Measurements from ENCODE around the gene CDH23. TPM values are rescaled to one million over a fixed set of nuclear protein-coding genes. Genes with fewer than 3 reads are reported as not detected.

CDH23 gene
- total and polyA plus RNA-seq, 9 of the 15 experiments (the other 6 are each of a cell fraction or from before 2014, with no cell fraction given): 0.18 to 1.2 (median 0.47) TPM

- TF ChIP-seq, protein P1, sequence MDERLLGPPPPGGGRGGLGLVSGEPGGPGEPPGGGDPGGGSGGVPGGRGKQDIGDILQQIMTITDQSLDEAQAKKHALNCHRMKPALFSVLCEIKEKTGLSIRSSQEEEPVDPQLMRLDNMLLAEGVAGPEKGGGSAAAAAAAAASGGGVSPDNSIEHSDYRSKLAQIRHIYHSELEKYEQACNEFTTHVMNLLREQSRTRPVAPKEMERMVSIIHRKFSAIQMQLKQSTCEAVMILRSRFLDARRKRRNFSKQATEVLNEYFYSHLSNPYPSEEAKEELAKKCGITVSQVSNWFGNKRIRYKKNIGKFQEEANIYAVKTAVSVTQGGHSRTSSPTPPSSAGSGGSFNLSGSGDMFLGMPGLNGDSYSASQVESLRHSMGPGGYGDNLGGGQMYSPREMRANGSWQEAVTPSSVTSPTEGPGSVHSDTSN (CRISPR knock-in tag; IDR thresholded peaks at IDR 0.05; ENCODE audit: low read depth): no peak
- TF ChIP-seq, protein P1 (tag; conservative IDR thresholded peaks at IDR 0.05; ENCODE audit: low read depth): peak; percentile 88
- TF ChIP-seq ARNT (IDR thresholded peaks at IDR 0.05) (no peak), ZNF707 (CRISPR knock-in tag; conservative IDR thresholded peaks at IDR 0.05) (no peak), GABPB1 (CRISPR knock-in tag; IDR thresholded peaks at IDR 0.05) (no peak), MAFF (IDR thresholded peaks at IDR 0.05; ENCODE audit: low read length) (no peak)
- TF ChIP-seq, protein P2, sequence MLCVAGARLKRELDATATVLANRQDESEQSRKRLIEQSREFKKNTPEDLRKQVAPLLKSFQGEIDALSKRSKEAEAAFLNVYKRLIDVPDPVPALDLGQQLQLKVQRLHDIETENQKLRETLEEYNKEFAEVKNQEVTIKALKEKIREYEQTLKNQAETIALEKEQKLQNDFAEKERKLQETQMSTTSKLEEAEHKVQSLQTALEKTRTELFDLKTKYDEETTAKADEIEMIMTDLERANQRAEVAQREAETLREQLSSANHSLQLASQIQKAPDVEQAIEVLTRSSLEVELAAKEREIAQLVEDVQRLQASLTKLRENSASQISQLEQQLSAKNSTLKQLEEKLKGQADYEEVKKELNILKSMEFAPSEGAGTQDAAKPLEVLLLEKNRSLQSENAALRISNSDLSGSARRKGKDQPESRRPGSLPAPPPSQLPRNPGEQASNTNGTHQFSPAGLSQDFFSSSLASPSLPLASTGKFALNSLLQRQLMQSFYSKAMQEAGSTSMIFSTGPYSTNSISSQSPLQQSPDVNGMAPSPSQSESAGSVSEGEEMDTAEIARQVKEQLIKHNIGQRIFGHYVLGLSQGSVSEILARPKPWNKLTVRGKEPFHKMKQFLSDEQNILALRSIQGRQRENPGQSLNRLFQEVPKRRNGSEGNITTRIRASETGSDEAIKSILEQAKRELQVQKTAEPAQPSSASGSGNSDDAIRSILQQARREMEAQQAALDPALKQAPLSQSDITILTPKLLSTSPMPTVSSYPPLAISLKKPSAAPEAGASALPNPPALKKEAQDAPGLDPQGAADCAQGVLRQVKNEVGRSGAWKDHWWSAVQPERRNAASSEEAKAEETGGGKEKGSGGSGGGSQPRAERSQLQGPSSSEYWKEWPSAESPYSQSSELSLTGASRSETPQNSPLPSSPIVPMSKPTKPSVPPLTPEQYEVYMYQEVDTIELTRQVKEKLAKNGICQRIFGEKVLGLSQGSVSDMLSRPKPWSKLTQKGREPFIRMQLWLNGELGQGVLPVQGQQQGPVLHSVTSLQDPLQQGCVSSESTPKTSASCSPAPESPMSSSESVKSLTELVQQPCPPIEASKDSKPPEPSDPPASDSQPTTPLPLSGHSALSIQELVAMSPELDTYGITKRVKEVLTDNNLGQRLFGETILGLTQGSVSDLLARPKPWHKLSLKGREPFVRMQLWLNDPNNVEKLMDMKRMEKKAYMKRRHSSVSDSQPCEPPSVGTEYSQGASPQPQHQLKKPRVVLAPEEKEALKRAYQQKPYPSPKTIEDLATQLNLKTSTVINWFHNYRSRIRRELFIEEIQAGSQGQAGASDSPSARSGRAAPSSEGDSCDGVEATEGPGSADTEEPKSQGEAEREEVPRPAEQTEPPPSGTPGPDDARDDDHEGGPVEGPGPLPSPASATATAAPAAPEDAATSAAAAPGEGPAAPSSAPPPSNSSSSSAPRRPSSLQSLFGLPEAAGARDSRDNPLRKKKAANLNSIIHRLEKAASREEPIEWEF (CRISPR knock-in tag; IDR thresholded peaks at IDR 0.05): no peak
- TF ChIP-seq, protein P3, sequence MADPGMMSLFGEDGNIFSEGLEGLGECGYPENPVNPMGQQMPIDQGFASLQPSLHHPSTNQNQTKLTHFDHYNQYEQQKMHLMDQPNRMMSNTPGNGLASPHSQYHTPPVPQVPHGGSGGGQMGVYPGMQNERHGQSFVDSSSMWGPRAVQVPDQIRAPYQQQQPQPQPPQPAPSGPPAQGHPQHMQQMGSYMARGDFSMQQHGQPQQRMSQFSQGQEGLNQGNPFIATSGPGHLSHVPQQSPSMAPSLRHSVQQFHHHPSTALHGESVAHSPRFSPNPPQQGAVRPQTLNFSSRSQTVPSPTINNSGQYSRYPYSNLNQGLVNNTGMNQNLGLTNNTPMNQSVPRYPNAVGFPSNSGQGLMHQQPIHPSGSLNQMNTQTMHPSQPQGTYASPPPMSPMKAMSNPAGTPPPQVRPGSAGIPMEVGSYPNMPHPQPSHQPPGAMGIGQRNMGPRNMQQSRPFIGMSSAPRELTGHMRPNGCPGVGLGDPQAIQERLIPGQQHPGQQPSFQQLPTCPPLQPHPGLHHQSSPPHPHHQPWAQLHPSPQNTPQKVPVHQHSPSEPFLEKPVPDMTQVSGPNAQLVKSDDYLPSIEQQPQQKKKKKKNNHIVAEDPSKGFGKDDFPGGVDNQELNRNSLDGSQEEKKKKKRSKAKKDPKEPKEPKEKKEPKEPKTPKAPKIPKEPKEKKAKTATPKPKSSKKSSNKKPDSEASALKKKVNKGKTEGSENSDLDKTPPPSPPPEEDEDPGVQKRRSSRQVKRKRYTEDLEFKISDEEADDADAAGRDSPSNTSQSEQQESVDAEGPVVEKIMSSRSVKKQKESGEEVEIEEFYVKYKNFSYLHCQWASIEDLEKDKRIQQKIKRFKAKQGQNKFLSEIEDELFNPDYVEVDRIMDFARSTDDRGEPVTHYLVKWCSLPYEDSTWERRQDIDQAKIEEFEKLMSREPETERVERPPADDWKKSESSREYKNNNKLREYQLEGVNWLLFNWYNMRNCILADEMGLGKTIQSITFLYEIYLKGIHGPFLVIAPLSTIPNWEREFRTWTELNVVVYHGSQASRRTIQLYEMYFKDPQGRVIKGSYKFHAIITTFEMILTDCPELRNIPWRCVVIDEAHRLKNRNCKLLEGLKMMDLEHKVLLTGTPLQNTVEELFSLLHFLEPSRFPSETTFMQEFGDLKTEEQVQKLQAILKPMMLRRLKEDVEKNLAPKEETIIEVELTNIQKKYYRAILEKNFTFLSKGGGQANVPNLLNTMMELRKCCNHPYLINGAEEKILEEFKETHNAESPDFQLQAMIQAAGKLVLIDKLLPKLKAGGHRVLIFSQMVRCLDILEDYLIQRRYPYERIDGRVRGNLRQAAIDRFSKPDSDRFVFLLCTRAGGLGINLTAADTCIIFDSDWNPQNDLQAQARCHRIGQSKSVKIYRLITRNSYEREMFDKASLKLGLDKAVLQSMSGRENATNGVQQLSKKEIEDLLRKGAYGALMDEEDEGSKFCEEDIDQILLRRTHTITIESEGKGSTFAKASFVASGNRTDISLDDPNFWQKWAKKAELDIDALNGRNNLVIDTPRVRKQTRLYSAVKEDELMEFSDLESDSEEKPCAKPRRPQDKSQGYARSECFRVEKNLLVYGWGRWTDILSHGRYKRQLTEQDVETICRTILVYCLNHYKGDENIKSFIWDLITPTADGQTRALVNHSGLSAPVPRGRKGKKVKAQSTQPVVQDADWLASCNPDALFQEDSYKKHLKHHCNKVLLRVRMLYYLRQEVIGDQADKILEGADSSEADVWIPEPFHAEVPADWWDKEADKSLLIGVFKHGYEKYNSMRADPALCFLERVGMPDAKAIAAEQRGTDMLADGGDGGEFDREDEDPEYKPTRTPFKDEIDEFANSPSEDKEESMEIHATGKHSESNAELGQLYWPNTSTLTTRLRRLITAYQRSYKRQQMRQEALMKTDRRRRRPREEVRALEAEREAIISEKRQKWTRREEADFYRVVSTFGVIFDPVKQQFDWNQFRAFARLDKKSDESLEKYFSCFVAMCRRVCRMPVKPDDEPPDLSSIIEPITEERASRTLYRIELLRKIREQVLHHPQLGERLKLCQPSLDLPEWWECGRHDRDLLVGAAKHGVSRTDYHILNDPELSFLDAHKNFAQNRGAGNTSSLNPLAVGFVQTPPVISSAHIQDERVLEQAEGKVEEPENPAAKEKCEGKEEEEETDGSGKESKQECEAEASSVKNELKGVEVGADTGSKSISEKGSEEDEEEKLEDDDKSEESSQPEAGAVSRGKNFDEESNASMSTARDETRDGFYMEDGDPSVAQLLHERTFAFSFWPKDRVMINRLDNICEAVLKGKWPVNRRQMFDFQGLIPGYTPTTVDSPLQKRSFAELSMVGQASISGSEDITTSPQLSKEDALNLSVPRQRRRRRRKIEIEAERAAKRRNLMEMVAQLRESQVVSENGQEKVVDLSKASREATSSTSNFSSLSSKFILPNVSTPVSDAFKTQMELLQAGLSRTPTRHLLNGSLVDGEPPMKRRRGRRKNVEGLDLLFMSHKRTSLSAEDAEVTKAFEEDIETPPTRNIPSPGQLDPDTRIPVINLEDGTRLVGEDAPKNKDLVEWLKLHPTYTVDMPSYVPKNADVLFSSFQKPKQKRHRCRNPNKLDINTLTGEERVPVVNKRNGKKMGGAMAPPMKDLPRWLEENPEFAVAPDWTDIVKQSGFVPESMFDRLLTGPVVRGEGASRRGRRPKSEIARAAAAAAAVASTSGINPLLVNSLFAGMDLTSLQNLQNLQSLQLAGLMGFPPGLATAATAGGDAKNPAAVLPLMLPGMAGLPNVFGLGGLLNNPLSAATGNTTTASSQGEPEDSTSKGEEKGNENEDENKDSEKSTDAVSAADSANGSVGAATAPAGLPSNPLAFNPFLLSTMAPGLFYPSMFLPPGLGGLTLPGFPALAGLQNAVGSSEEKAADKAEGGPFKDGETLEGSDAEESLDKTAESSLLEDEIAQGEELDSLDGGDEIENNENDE (IDR thresholded peaks at IDR 0.05; ENCODE audit: low read depth, low read length): no peak
Observed at GRCh38 chr10:71700731-71701368, 304.1 kb downstream of the CDH23 start (continued).
